ENCODE results near the gene COA3.

COA3 gene

GRCh38 chr17:42748202-42748907 is 50.1 kb downstream of the COA3 start:
- TF ChIP-seq, protein P1, sequence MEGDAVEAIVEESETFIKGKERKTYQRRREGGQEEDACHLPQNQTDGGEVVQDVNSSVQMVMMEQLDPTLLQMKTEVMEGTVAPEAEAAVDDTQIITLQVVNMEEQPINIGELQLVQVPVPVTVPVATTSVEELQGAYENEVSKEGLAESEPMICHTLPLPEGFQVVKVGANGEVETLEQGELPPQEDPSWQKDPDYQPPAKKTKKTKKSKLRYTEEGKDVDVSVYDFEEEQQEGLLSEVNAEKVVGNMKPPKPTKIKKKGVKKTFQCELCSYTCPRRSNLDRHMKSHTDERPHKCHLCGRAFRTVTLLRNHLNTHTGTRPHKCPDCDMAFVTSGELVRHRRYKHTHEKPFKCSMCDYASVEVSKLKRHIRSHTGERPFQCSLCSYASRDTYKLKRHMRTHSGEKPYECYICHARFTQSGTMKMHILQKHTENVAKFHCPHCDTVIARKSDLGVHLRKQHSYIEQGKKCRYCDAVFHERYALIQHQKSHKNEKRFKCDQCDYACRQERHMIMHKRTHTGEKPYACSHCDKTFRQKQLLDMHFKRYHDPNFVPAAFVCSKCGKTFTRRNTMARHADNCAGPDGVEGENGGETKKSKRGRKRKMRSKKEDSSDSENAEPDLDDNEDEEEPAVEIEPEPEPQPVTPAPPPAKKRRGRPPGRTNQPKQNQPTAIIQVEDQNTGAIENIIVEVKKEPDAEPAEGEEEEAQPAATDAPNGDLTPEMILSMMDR (conservative IDR thresholded peaks at IDR 0.05; ENCODE audit: low read depth, low read length), result no peak
- no peak for DNase-seq (ENCODE audit: low read depth)
- no peak overlapping the region for H3K4me3 ChIP-seq (ENCODE audit: low read depth, low read length)
